Omental fat pad (tissue), 4 donors: ENCODE measurements around the gene PARD6G. TPM values are rescaled to one million over a fixed set of nuclear protein-coding genes. Genes with fewer than 3 reads are reported as not detected.

Experiments used
- ATAC-seq: fragments of 150-250 bp; one replicate; pipeline ENCODE4 v1.9.1; 2016; ENCODE audit warnings: mild to moderate bottlenecking, moderate library complexity; ENCODE audit not compliant: low FRiP score
- DNase-seq: peaks from one replicate; pipeline ENCODE4 v3.0.0-alpha.2; 2019; ENCODE audit warnings: low spot score
- CTCF ChIP-seq, 3 donors: fragments of 450-650 bp; IDR thresholded peaks; one replicate each; pipeline ENCODE4 v1.5.1; 2016 to 2017; ENCODE audit warnings: antibody characterized with exemption in 3 of 3, mild to moderate bottlenecking in 3 of 3, moderate library complexity in 2 of 3
- total RNA-seq, 4 donors: library from RNA; depleted of rRNA; stranded (reverse); fragments of >200 nt; gene quantifications; one replicate each; pipeline ENCODE4 v1.1.0, GENCODE V29; 2016

The PARD6G gene
- total RNA-seq, 4 donors from 2014 or later, result 2.1 to 8.5 (median 3.4) TPM

GRCh38 chr18:80246445-80247392 is 595 bp downstream of the PARD6G start:
- TF ChIP-seq CTCF (IDR thresholded peaks at IDR 0.05), result no peak
- ATAC-seq (peak; percentile 9), DNase-seq (no peak)

GRCh38 chr18:80245781-80246444 is 1.4 kb downstream of the PARD6G start:
- ATAC-seq (no peak), DNase-seq (no peak)
- no peak for TF ChIP-seq CTCF (IDR thresholded peaks at IDR 0.05)

GRCh38 chr18:80244956-80245730 is 2.2 kb downstream of the PARD6G start:
- no peak for TF ChIP-seq CTCF (IDR thresholded peaks at IDR 0.05)
- ATAC-seq (no peak), DNase-seq (no peak)

GRCh38 chr18:80244167-80244566 is 3.1 kb downstream of the PARD6G start:
- DNase-seq, result no peak
- TF ChIP-seq CTCF (IDR thresholded peaks at IDR 0.05), result no peak
- ATAC-seq, result no peak

GRCh38 chr18:80243204-80243603 is 4.1 kb downstream of the PARD6G start:
- ATAC-seq (no peak), DNase-seq (no peak)
- no peak for TF ChIP-seq CTCF (IDR thresholded peaks at IDR 0.05)

- DNase-seq (no peak), ATAC-seq (no peak)
- no peak for TF ChIP-seq CTCF (IDR thresholded peaks at IDR 0.05)
Measured at GRCh38 chr18:80241919-80242777, 5.2 kb downstream of the PARD6G start.
